K562 (cell line): ENCODE data around the gene ENDOU. TPM values are rescaled to one million over a fixed set of nuclear protein-coding genes. Genes with fewer than 3 reads are reported as not detected.

Experiments
- ATAC-seq: fragments of 200-7000 bp; cut with Tn5 transposase; 3 replicates; pipeline ENCODE4 v1.9.1; 2020; ENCODE audit warnings: moderate library complexity
- BruUV-seq: library from RNA; stranded (reverse); fragments of 400-500 nt; replicated peaks from 2 replicates; lab custom pipeline; 2021; lab: Mats Ljungman, UMichigan
- CTCF ChIA-PET: fragments of 300-600 bp; formaldehyde crosslinking; extraction: SDS; loops from one replicate; lab custom pipeline; 2021; ENCODE audit warnings: low intra/inter-chr PET ratio; lab: Yijun Ruan, JAX
- POLR2A ChIA-PET: fragments of 300-600, 350-650 bp; sonication (Branson Sonifier 250); formaldehyde crosslinking; extraction: SDS; loops from one replicate; lab custom pipeline; 2021; ENCODE audit warnings: antibody characterized with exemption, inconsistent platforms; lab: Yijun Ruan, JAX
- DNase-seq, 4 experiments: peaks; one replicate each; pipeline versions ENCODE4 v3.0.0 to v3.0.0-alpha.2; 2011 to 2018; ENCODE audit warnings: low spot score in 3 of 4, mixed read lengths in 3 of 4; ENCODE audit errors: extremely low read depth in 1 of 4
- FAIRE-seq: peaks from 2 replicates; lab custom pipeline; 2011; peaks lifted over from hg19 to GRCh38; lab: Jason Lieb, UNC
- H2AFZ ChIP-seq: 2 replicates; pipeline ENCODE4 v1.6.0; 2011; ENCODE audit warnings: low read depth, low read length, control low read depth, inconsistent platforms
- H3K27ac ChIP-seq: fragments of 200-600 bp; 3 replicates; pipeline ENCODE4 v1.8.0; 2011; ENCODE audit warnings: low read depth, mild to moderate bottlenecking, control low read depth, inconsistent platforms, low read length, moderate library complexity, mixed read lengths; ENCODE audit errors: extremely low read depth
- H3K27me3 ChIP-seq, 2 experiments: fragments of 300-600 bp in 1 of 2; 2 replicates in 1 of 2; 3 replicates in 1 of 2; pipeline versions ENCODE4 v1.6.0 to v1.8.0; 2011; ENCODE audit warnings: inconsistent platforms in 2 of 2, low read length in 2 of 2, mild to moderate bottlenecking in 1 of 2, mixed read lengths in 1 of 2, moderate library complexity in 1 of 2; ENCODE audit not compliant: control insufficient read depth in 2 of 2, insufficient read depth in 2 of 2
- H3K36me3 ChIP-seq: fragments of 300-600 bp; 3 replicates; pipeline ENCODE4 v1.8.0; 2011; ENCODE audit warnings: mild to moderate bottlenecking, low read length, inconsistent platforms; ENCODE audit not compliant: control insufficient read depth, insufficient read depth
- H3K4me1 ChIP-seq, 2 experiments: fragments of 200-600 bp in 1 of 2; replicated peaks in 1 of 2; 2 replicates in 1 of 2; 3 replicates in 1 of 2; pipeline versions ENCODE4 v1.5.1 to v1.8.0; 2011; ENCODE audit warnings: inconsistent platforms in 2 of 2, low read length in 2 of 2, mild to moderate bottlenecking in 1 of 2, mixed read lengths in 1 of 2, moderate library complexity in 1 of 2; ENCODE audit not compliant: control insufficient read depth in 2 of 2, insufficient read depth in 2 of 2
- H3K4me2 ChIP-seq: 2 replicates; pipeline ENCODE4 v1.6.1; 2011; ENCODE audit warnings: low read length, control low read depth, inconsistent platforms, mixed read lengths; ENCODE audit not compliant: insufficient read depth
- H3K4me3 ChIP-seq: fragments of 200-600 bp; sonication (generic), shearing (Covaris generic); 2 replicates; pipeline ENCODE4 v1.5.1; 2016; ENCODE audit warnings: control low read depth, inconsistent platforms
- H3K79me2 ChIP-seq: fragments of 200-600 bp; 3 replicates; pipeline ENCODE4 v1.8.0; 2011; ENCODE audit warnings: low read length, inconsistent platforms; ENCODE audit not compliant: control insufficient read depth, insufficient read depth
- H3K9ac ChIP-seq, 2 experiments: 2 replicates each; pipeline versions ENCODE4 v1.6.0 to v1.6.1; 2011; ENCODE audit warnings: low read depth in 2 of 2, low read length in 2 of 2, control low read depth in 1 of 2, inconsistent platforms in 1 of 2, mild to moderate bottlenecking in 1 of 2, mixed read lengths in 1 of 2; ENCODE audit not compliant: insufficient read depth in 1 of 2
- H3K9me1 ChIP-seq: one replicate; pipeline ENCODE4 v1.6.0; 2011; ENCODE audit warnings: inconsistent platforms, mild to moderate bottlenecking, low read length, moderate library complexity; ENCODE audit not compliant: control insufficient read depth, insufficient read depth
- H3K9me3 ChIP-seq: replicated peaks from 2 replicates; pipeline ENCODE4 v1.5.1; 2011; ENCODE audit warnings: low read depth, low read length, inconsistent platforms; ENCODE audit not compliant: control insufficient read depth, insufficient read depth
- H4K20me1 ChIP-seq: replicated peaks from 2 replicates; pipeline ENCODE4 v1.6.1; 2011; ENCODE audit warnings: low read length, inconsistent platforms, mixed read lengths; ENCODE audit not compliant: control insufficient read depth, insufficient read depth
- CBX2 ChIP-seq: fragments of 200-600 bp; sonication (generic); IDR thresholded peaks from one replicate; pipeline ENCODE4 v1.6.1; 2012; ENCODE audit warnings: mild to moderate bottlenecking, low read length, inconsistent platforms; ENCODE audit not compliant: insufficient read depth, poor library complexity, severe bottlenecking
- KAT8 ChIP-seq: fragments of 450-650 bp; IDR thresholded peaks from 2 replicates; pipeline ENCODE4 v1.6.1; 2016; ENCODE audit warnings: low read depth, mild to moderate bottlenecking
- RCOR1 ChIP-seq, 2 experiments: IDR thresholded peaks; 2 replicates each; pipeline ENCODE4 v1.6.1; 2012; ENCODE audit warnings: low read depth in 2 of 2, low read length in 2 of 2, borderline replicate concordance in 1 of 2, improper control_type of control experiment in 1 of 2
- WGBS: fragments of 100-300 bp; shearing (Covaris generic); methylation state at CpG from one replicate; pipeline ENCODE4 v1.1.6; 2016; ENCODE audit warnings: low coverage, mixed read lengths; ENCODE audit not compliant: insufficient coverage; ENCODE audit errors: missing lambda C conversion rate; 5-methylcytosine and 5-hydroxymethylcytosine counted together
- in situ Hi-C: fragments of 300-500 bp; cut with MboI; formaldehyde crosslinking; loops from 4 replicates; pipeline ENCODE4 v1.15.0; 2018; ENCODE audit warnings: inconsistent platforms, mixed read lengths
- intact Hi-C: fragments of 100-400 bp; cut with micrococcal nuclease; formaldehyde crosslinking; loops from 2 replicates; pipeline ENCODE4 v1.14.2; 2022
- polyA plus RNA-seq, 8 experiments: library from polyadenylated mRNA; depleted of rRNA in 4 of 8; stranded (reverse) in 5 of 8; unstranded in 3 of 8; fragments of >200 nt; fragmentation: Nextera tagmentation in 2 of 8; fragmentation: Illumina TruSeq in 1 of 8; extraction: Ambion mirVana in 2 of 8; extraction: Trizol in 1 of 8; gene quantifications; 2 replicates each; pipeline versions ENCODE4 v1.2.1 to v1.2.3, GENCODE V29; 2011 to 2014; ENCODE audit warnings: inconsistent platforms in 1 of 8, missing spikeins in 1 of 8
- total RNA-seq, 7 experiments: library from RNA; depleted of rRNA in 6 of 7; stranded (reverse); fragments of >200 nt in 6 of 7; fragmentation: Illumina TruSeq in 2 of 7; extraction: Trizol in 2 of 7; gene quantifications; 2 replicates each; pipeline versions ENCODE4 v1.2.1 to v1.2.3, GENCODE V29; 2011 to 2021; ENCODE audit warnings: low replicate concordance in 1 of 7
- TF ChIP-seq, protein P1 (sequence below), 3 experiments: fragments of 200-800 bp in 1 of 3; sonication (Bioruptor generic) in 1 of 3; sonication (generic) in 1 of 3; formaldehyde crosslinking in 1 of 3; IDR thresholded peaks; 2 replicates each; pipeline versions ENCODE4 v1.6.1 to v1.8.0; 2016 to 2022; ENCODE audit warnings: mild to moderate bottlenecking in 2 of 3, missing compliant biosample characterization in 2 of 3, missing genetic modification characterization in 2 of 3, missing genetic modification reagents in 1 of 3
- TF ChIP-seq, protein P2 (sequence below), 2 experiments: fragments of 250-450 bp in 1 of 2; fragments of 450-650 bp in 1 of 2; sonication (Bioruptor Pico) in 1 of 2; IDR thresholded peaks; 2 replicates each; pipeline versions ENCODE4 v1.6.1 to v1.8.0; 2016 to 2021; ENCODE audit warnings: mild to moderate bottlenecking in 2 of 2, moderate library complexity in 2 of 2, missing compliant biosample characterization in 1 of 2, missing genetic modification characterization in 1 of 2
- TF ChIP-seq, protein P3 (sequence below): fragments of 250-450 bp; sonication (Bioruptor Pico); IDR thresholded peaks from 2 replicates; pipeline ENCODE4 v1.5.0; 2020; ENCODE audit warnings: mild to moderate bottlenecking, borderline replicate concordance
- TF ChIP-seq, protein P4 (sequence below): fragments of 250-450 bp; sonication (Bioruptor Pico); IDR thresholded peaks from 2 replicates; pipeline ENCODE4 v1.4.0; 2020; ENCODE audit warnings: mild to moderate bottlenecking, moderate library complexity, borderline replicate concordance

ENDOU gene
- total and polyA plus RNA-seq, 9 of the 15 experiments (the other 6 are each of a cell fraction or from before 2014, with no cell fraction given) = 0.03 TPM; not detected in 8

DNA sequence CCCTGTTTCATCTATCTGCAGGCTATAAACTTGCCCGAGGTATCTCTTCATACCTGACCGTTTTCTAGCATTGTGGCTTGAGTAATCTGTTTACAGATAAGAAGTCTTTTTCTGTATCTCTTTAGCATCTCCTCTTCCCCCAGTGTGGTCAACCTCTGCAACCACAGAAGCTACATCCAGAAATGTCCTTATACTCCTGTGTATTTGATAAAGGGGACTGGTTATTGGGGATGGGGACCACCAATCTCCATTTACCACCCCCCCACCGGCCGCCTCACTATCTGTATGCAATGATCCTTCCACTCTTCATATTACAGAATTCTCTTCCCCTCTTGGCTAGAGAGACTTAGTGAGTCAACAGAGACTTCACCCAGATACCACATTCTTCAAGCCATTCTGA, 16.1 kb downstream of the ENDOU start:
- in situ Hi-C loops = no loop called here
- intact Hi-C loops = no loop called here
- TF ChIP-seq RCOR1 (IDR thresholded peaks at IDR 0.05; ENCODE audit: borderline replicate concordance in 1 of 2, low read depth in 2 of 2, low read length in 2 of 2) (0 out of 4 replicates have a peak, but pooled peaks of 1 of the 2 experiments have one; percentile 16), CBX2 (no peak), KAT8 (no peak)
- TF ChIP-seq, protein P1, sequence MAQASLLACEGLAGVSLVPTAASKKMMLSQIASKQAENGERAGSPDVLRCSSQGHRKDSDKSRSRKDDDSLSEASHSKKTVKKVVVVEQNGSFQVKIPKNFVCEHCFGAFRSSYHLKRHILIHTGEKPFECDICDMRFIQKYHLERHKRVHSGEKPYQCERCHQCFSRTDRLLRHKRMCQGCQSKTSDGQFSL (CRISPR knock-in tag; IDR thresholded peaks at IDR 0.05) = peak; percentile 55; the same call in 1 of the 2 replicates
- TF ChIP-seq, protein P1 (tag; IDR thresholded peaks at IDR 0.05) = peak in 1 of 2 experiments; percentile 24; a peak in 1 of 4 replicates
- TF ChIP-seq, protein P2, sequence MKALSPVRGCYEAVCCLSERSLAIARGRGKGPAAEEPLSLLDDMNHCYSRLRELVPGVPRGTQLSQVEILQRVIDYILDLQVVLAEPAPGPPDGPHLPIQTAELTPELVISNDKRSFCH (CRISPR knock-in tag; IDR thresholded peaks at IDR 0.05) = no peak
- TF ChIP-seq, protein P2 (tag; IDR thresholded peaks at IDR 0.05) = no peak
- TF ChIP-seq, protein P3, sequence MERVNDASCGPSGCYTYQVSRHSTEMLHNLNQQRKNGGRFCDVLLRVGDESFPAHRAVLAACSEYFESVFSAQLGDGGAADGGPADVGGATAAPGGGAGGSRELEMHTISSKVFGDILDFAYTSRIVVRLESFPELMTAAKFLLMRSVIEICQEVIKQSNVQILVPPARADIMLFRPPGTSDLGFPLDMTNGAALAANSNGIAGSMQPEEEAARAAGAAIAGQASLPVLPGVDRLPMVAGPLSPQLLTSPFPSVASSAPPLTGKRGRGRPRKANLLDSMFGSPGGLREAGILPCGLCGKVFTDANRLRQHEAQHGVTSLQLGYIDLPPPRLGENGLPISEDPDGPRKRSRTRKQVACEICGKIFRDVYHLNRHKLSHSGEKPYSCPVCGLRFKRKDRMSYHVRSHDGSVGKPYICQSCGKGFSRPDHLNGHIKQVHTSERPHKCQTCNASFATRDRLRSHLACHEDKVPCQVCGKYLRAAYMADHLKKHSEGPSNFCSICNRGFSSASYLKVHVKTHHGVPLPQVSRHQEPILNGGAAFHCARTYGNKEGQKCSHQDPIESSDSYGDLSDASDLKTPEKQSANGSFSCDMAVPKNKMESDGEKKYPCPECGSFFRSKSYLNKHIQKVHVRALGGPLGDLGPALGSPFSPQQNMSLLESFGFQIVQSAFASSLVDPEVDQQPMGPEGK (CRISPR knock-in tag) = no peak
- TF ChIP-seq, protein P4, sequence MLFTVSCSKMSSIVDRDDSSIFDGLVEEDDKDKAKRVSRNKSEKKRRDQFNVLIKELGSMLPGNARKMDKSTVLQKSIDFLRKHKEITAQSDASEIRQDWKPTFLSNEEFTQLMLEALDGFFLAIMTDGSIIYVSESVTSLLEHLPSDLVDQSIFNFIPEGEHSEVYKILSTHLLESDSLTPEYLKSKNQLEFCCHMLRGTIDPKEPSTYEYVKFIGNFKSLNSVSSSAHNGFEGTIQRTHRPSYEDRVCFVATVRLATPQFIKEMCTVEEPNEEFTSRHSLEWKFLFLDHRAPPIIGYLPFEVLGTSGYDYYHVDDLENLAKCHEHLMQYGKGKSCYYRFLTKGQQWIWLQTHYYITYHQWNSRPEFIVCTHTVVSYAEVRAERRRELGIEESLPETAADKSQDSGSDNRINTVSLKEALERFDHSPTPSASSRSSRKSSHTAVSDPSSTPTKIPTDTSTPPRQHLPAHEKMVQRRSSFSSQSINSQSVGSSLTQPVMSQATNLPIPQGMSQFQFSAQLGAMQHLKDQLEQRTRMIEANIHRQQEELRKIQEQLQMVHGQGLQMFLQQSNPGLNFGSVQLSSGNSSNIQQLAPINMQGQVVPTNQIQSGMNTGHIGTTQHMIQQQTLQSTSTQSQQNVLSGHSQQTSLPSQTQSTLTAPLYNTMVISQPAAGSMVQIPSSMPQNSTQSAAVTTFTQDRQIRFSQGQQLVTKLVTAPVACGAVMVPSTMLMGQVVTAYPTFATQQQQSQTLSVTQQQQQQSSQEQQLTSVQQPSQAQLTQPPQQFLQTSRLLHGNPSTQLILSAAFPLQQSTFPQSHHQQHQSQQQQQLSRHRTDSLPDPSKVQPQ (CRISPR knock-in tag) = no peak

More for the DNA sequence above, 16.1 kb downstream of the ENDOU start:
- H2AFZ ChIP-seq = no peak overlapping the region
- no peaks in the 10 kb centered on the region for H3K36me3 ChIP-seq
- ATAC-seq = no peak
- no peaks in the 10 kb centered on the region for H3K27me3 ChIP-seq
- WGBS = 14% methylated on average over 4 of the region's 4 CpGs
- no TSS peak for BruUV-seq
- peaks cover 9 to 31% of the 10 kb centered on the region in 2 experiments for H3K4me1 ChIP-seq
- H3K9me1 ChIP-seq = no peaks in the 10 kb centered on the region
- H3K27ac ChIP-seq = no peak overlapping the region
- H4K20me1 ChIP-seq = no peaks in the 10 kb centered on the region
- H3K79me2 ChIP-seq = peaks cover 38% of the 10 kb centered on the region
- POLR2A ChIA-PET = interaction anchor here (0.6 kb wide), 1 partner anchor 1455 kb away, joined by 4 read pairs; no protein-coding TSS in a partner anchor
- H3K4me2 ChIP-seq = no peak overlapping the region; the same call in 1 of the 2 replicates
- no peaks in the 10 kb centered on the region for H3K9me3 ChIP-seq
- CTCF ChIA-PET = no interaction called here
- H3K9ac ChIP-seq = no peak overlapping the region
- FAIRE-seq = no peak
- DNase-seq = no peak
- no peak overlapping the region for H3K4me3 ChIP-seq
